Suprapubic skin (tissue), 4 donors: Measurements from ENCODE around the gene CIITA. TPM values are rescaled to one million over a fixed set of nuclear protein-coding genes. Genes with fewer than 3 reads are reported as not detected.

Experiments used
- DNase-seq, 2 donors: peaks; one replicate each; pipeline ENCODE4 v3.0.0-alpha.2; 2019; ENCODE audit warnings: low spot score in 2 of 2
- H3K27ac ChIP-seq: fragments of 200-600 bp; sonication (generic); one replicate; pipeline ENCODE4 v1.5.1; 2019
- H3K27me3 ChIP-seq: fragments of 200-600 bp; sonication (generic); one replicate; pipeline ENCODE4 v1.5.1; 2019
- H3K36me3 ChIP-seq: fragments of 200-600 bp; sonication (generic); one replicate; pipeline ENCODE4 v1.5.1; 2019
- H3K4me1 ChIP-seq: fragments of 200-600 bp; sonication (generic); one replicate; pipeline ENCODE4 v1.5.1; 2019
- H3K4me3 ChIP-seq: fragments of 200-600 bp; sonication (generic); one replicate; pipeline ENCODE4 v1.5.1; 2019; ENCODE audit warnings: mild to moderate bottlenecking
- H3K9me3 ChIP-seq: fragments of 200-600 bp; sonication (generic); one replicate; pipeline ENCODE4 v1.5.1; 2019
- EP300 ChIP-seq: sonication (generic); formaldehyde crosslinking; IDR thresholded peaks from one replicate; pipeline ENCODE4 v1.6.1; 2017; ENCODE audit warnings: antibody characterized with exemption
- POLR2A ChIP-seq, 2 donors: fragments of 450-650 bp; IDR thresholded peaks; one replicate each; pipeline ENCODE4 v1.6.1; 2017; ENCODE audit warnings: antibody characterized with exemption in 2 of 2, mild to moderate bottlenecking in 2 of 2, moderate library complexity in 2 of 2
- POLR2AphosphoS5 ChIP-seq, 3 donors: sonication (generic); formaldehyde crosslinking; IDR thresholded peaks; one replicate each; pipeline ENCODE4 v1.6.1; 2017; ENCODE audit warnings: antibody characterized with exemption in 3 of 3
- WGBS: methylation state at CpG from one replicate; pipeline ENCODE4 v1.1.5; 2018; 5-methylcytosine and 5-hydroxymethylcytosine counted together
- total RNA-seq, 4 donors: library from RNA; depleted of rRNA; stranded (reverse); fragments of >200 nt; gene quantifications; one replicate each; pipeline ENCODE4 v1.1.0, GENCODE V29; 2016
- TF ChIP-seq, protein P1 (sequence below), 2 donors: fragments of 200-600 bp in 1 of 2; fragments of 450-650 bp in 1 of 2; sonication (generic) in 1 of 2; IDR thresholded peaks; one replicate each; pipeline ENCODE4 v1.5.1; 2016 to 2019; ENCODE audit warnings: antibody characterized with exemption in 2 of 2, mild to moderate bottlenecking in 1 of 2, moderate library complexity in 1 of 2

CIITA gene
- total RNA-seq, 4 donors from 2014 or later, result 9.7 to 35.2 (median 18.5) TPM

DNA sequence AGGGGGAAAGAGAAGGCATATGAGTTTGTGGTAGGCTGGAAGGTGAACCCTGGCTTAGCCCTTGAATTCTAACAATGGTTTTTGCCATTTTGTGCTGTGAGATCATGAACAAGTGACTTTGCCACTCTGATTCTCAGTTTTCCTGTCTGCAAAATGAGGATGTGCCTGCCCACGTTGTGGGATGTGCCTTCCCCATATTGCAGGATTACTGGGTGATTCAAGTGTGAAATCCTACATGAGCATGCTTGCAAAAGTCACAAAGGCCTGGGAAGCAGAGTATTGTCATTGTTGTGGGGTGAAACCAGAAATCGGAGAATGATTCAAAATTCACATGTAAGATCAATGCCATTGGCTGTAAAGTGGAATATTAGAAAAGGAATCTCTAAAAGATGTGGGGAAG, 29.8 kb upstream of the CIITA start:
- no peaks in the 10 kb centered on the region for H3K4me1 ChIP-seq
- 55% methylated on average over 2 of the region's 2 CpGs for WGBS
- no peaks in the 10 kb centered on the region for H3K9me3 ChIP-seq
- H3K27ac ChIP-seq, result no peak overlapping the region
- TF ChIP-seq EP300, result no peak
- TF ChIP-seq POLR2A (IDR thresholded peaks at IDR 0.05), result no peak
- no peak for TF ChIP-seq POLR2AphosphoS5 (IDR thresholded peaks at IDR 0.05)
- TF ChIP-seq, protein P1, sequence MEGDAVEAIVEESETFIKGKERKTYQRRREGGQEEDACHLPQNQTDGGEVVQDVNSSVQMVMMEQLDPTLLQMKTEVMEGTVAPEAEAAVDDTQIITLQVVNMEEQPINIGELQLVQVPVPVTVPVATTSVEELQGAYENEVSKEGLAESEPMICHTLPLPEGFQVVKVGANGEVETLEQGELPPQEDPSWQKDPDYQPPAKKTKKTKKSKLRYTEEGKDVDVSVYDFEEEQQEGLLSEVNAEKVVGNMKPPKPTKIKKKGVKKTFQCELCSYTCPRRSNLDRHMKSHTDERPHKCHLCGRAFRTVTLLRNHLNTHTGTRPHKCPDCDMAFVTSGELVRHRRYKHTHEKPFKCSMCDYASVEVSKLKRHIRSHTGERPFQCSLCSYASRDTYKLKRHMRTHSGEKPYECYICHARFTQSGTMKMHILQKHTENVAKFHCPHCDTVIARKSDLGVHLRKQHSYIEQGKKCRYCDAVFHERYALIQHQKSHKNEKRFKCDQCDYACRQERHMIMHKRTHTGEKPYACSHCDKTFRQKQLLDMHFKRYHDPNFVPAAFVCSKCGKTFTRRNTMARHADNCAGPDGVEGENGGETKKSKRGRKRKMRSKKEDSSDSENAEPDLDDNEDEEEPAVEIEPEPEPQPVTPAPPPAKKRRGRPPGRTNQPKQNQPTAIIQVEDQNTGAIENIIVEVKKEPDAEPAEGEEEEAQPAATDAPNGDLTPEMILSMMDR (IDR thresholded peaks at IDR 0.05), result no peak
- no peak overlapping the region for H3K4me3 ChIP-seq
- no peaks in the 10 kb centered on the region for H3K36me3 ChIP-seq
- no peaks in the 10 kb centered on the region for H3K27me3 ChIP-seq
- no peak for DNase-seq

- H3K9me3 ChIP-seq, result no peaks in the 10 kb centered on the region
- TF ChIP-seq EP300 (no peak), POLR2A (IDR thresholded peaks at IDR 0.05) (no peak), POLR2AphosphoS5 (IDR thresholded peaks at IDR 0.05) (no peak)
- TF ChIP-seq, protein P1 (IDR thresholded peaks at IDR 0.05), result no peak
- no peak overlapping the region for H3K27ac ChIP-seq
- no peaks in the 10 kb centered on the region for H3K4me1 ChIP-seq
- no peaks in the 10 kb centered on the region for H3K27me3 ChIP-seq
- H3K4me3 ChIP-seq, result no peak overlapping the region
- no peaks in the 10 kb centered on the region for H3K36me3 ChIP-seq
- WGBS, result 73% methylated on average over 7 of the region's 7 CpGs
- DNase-seq, result no peak
Measured at GRCh38 chr16:10849736-10850477, 27.1 kb upstream of the CIITA start.

DNA sequence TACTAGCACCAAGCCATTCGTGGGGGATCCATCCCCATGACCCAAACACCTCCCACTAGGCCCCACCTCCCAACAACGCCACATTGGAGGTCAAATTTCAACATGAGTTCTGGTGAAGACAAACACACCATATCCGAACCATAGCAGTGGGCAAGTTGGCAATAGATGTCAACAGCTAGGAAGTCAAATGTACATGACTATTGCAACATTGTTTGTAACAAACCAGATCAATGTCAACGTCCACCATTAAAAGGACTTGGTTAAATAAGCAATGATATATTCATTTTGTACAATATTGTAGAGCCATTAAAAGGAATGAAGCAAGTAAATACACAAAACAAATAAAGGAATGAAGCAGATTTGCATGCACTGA, 26.5 kb upstream of the CIITA start:
- no peak overlapping the region for H3K4me3 ChIP-seq
- TF ChIP-seq POLR2A (IDR thresholded peaks at IDR 0.05) (no peak), POLR2AphosphoS5 (IDR thresholded peaks at IDR 0.05) (no peak), EP300 (no peak)
- TF ChIP-seq, protein P1 (IDR thresholded peaks at IDR 0.05), result no peak
- no peaks in the 10 kb centered on the region for H3K9me3 ChIP-seq
- no peaks in the 10 kb centered on the region for H3K4me1 ChIP-seq
- DNase-seq, result no peak
- no peaks in the 10 kb centered on the region for H3K36me3 ChIP-seq
- WGBS, result 91% methylated on average over 4 of the region's 4 CpGs
- no peaks in the 10 kb centered on the region for H3K27me3 ChIP-seq
- no peak overlapping the region for H3K27ac ChIP-seq

- Histone ChIP-seq H3K27me3 (no peaks in the 10 kb centered on the region), H3K36me3 (no peaks in the 10 kb centered on the region), H3K4me3 (no peak overlapping the region), H3K4me1 (no peaks in the 10 kb centered on the region), H3K27ac (no peak overlapping the region), H3K9me3 (no peaks in the 10 kb centered on the region)
- 92% methylated on average over 3 of the region's 3 CpGs for WGBS
- TF ChIP-seq EP300 (no peak), POLR2AphosphoS5 (IDR thresholded peaks at IDR 0.05) (no peak), POLR2A (IDR thresholded peaks at IDR 0.05) (no peak)
- TF ChIP-seq, protein P1 (IDR thresholded peaks at IDR 0.05), result no peak
- no peak for DNase-seq
Measured at GRCh38 chr16:10851512-10851911, 25.5 kb upstream of the CIITA start.

- no peak overlapping the region for H3K27ac ChIP-seq
- WGBS, result 64% methylated on average over 4 of the region's 4 CpGs
- no peak overlapping the region for H3K4me3 ChIP-seq
Measured at GRCh38 chr16:10852286-10852685, 24.7 kb upstream of the CIITA start.

More at GRCh38 chr16:10852286-10852685, 24.7 kb upstream of the CIITA start:
- no peaks in the 10 kb centered on the region for H3K36me3 ChIP-seq
- H3K9me3 ChIP-seq, result no peaks in the 10 kb centered on the region
- TF ChIP-seq POLR2A (IDR thresholded peaks at IDR 0.05) (no peak), POLR2AphosphoS5 (IDR thresholded peaks at IDR 0.05) (no peak), EP300 (no peak)
- TF ChIP-seq, protein P1 (IDR thresholded peaks at IDR 0.05), result no peak
- no peaks in the 10 kb centered on the region for H3K27me3 ChIP-seq
- no peak for DNase-seq
- no peaks in the 10 kb centered on the region for H3K4me1 ChIP-seq
